ENCODE measurements around the gene APOO.

Gene APOO

DNA sequence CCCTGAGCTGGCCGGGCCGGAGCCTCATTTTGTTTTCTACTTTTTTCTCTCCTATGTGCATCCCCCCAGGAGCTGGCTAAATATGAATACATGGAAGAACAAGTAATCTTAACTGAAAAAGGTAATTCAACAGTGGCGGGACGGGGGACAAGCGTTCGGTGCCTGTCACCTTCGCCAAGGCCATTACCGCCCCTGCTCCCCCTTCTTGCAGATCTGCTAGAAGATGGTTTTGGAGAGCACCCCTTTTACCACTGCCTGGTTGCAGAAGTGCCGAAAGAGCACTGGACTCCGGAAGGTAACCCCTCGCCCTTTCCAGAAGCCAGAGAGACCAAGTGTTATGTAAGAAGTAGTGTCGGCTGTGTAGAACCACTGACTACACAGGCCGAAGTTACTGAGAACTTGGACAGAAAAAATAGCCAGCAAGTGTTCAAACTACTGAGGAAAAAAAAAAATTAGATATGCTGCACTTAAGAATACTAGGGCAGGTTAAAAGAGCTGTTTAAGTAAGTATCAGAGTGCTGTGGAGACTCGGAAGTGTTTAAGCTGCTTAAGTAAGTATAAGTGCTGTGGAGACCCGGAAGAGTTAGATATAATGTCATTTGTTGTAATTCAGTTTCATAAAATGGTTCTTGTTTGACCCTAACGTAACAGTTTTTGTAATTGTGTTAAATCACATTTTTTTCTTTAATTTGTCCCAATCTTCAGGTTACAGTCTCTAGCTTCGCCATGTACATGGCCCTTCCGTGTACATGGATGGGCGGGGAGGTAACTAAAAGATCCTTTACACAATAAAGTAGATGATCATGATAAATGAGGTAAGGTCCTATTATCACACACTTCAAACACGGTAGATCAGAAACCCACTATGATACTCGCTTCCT lies 123.9 kb downstream of the APOO start:
- no peak for DNase-seq
